Muscle of back (tissue), 10 donors: ENCODE measurements around the gene CABP1. TPM values are rescaled to one million over a fixed set of nuclear protein-coding genes. Genes with fewer than 3 reads are reported as not detected.

Source experiments
- polyA plus RNA-seq, 10 donors: library from polyadenylated mRNA; unstranded; fragments of 120-200 nt; gene quantifications; one replicate each; pipeline ENCODE4 v1.2.1, GENCODE V29; 2013; ENCODE audit not compliant: insufficient read length in 10 of 10

CABP1 gene
- polyA plus RNA-seq, 10 donors, result 1.0 to 4.0 (median 1.8) TPM

Other genes with a start within 250 kb of the CABP1 start
- 100 to 1,000 TPM in 7 of 10 donors, 10 to 100 TPM in 3; 87.5 to 161 (median 112) TPM for gene COX6A1, start 202.5 kb upstream of the CABP1 start, polyA plus RNA-seq
- 10 to 100 TPM; 32.4 to 39.7 (median 35.6) TPM for gene TRIAP1, start 194.2 kb upstream of the CABP1 start, polyA plus RNA-seq
- gene GATC, start 194.2 kb upstream of the CABP1 start, polyA plus RNA-seq, result 10 to 100 TPM; 13.8 to 21.7 (median 16.2) TPM
- gene SRSF9, start 170.9 kb upstream of the CABP1 start, polyA plus RNA-seq, result 100 to 1,000 TPM in 2 of 10 donors, 10 to 100 TPM in 8; 80.3 to 133 (median 91.6) TPM
- gene DYNLL1, start 144.5 kb upstream of the CABP1 start, polyA plus RNA-seq, result 100 to 1,000 TPM; 284 to 451 (median 337) TPM
- 10 to 100 TPM; 29.2 to 43.2 (median 35.4) TPM for gene COQ5, start 111.5 kb upstream of the CABP1 start, polyA plus RNA-seq
- gene RNF10, start 106.3 kb upstream of the CABP1 start, polyA plus RNA-seq, result 100 to 1,000 TPM; 148 to 189 (median 157) TPM
- gene POP5, start 59.2 kb upstream of the CABP1 start, polyA plus RNA-seq, result 10 to 100 TPM; 17.3 to 31.1 (median 24.4) TPM
- 100 to 1,000 TPM in 1 of 10 donors, 10 to 100 TPM in 9; 70.3 to 100 (median 75.3) TPM for gene MLEC, start 46.5 kb downstream of the CABP1 start, polyA plus RNA-seq
- 10 to 100 TPM; 12.8 to 23.6 (median 14.9) TPM for gene UNC119B, start 69.8 kb downstream of the CABP1 start, polyA plus RNA-seq
- gene ACADS, start 85.2 kb downstream of the CABP1 start, polyA plus RNA-seq, result 10 to 100 TPM; 13.9 to 19.1 (median 17.0) TPM